Transverse colon (tissue), 4 donors: ENCODE results near the gene ARHGEF4. TPM values are rescaled to one million over a fixed set of nuclear protein-coding genes. Genes with fewer than 3 reads are reported as not detected.

ENCODE experiments used
- DNase-seq: peaks from one replicate; pipeline ENCODE4 v3.0.0-alpha.2; 2019
- H3K27ac ChIP-seq, 4 donors: fragments of 200-600 bp; sonication (generic); 2 replicates each; pipeline ENCODE4 v1.5.1; 2016 to 2018; ENCODE audit warnings: inconsistent platforms in 4 of 4
- H3K27me3 ChIP-seq: fragments of 200-600 bp; sonication (generic); 2 replicates; pipeline ENCODE4 v1.5.1; 2017; ENCODE audit warnings: inconsistent platforms
- H3K36me3 ChIP-seq, 4 donors: fragments of 200-600 bp; sonication (generic); 2 replicates each; pipeline ENCODE4 v1.5.1; 2017 to 2019; ENCODE audit warnings: inconsistent platforms in 4 of 4
- H3K4me1 ChIP-seq, 4 donors: fragments of 200-600 bp; sonication (generic); 2 replicates each; pipeline ENCODE4 v1.5.1; 2017 to 2020; ENCODE audit warnings: inconsistent platforms in 4 of 4
- H3K4me3 ChIP-seq, 4 donors: fragments of 200-600 bp; sonication (generic); 1 replicate in 1 of 4; 2 replicates in 3 of 4; pipeline versions ENCODE4 v1.5.1 to v1.6.1; 2017 to 2019; ENCODE audit warnings: inconsistent platforms in 4 of 4
- H3K9me3 ChIP-seq, 2 donors: fragments of 200-600 bp; sonication (generic); 2 replicates each; pipeline ENCODE4 v1.5.1; 2017 to 2019; ENCODE audit warnings: inconsistent platforms in 2 of 2
- EP300 ChIP-seq: sonication (generic); formaldehyde crosslinking; IDR thresholded peaks from one replicate; pipeline ENCODE4 v1.6.1; 2017; ENCODE audit warnings: antibody characterized with exemption, low read depth
- POLR2A ChIP-seq: fragments of 450-650 bp; IDR thresholded peaks from one replicate; pipeline ENCODE4 v1.6.1; 2016; ENCODE audit warnings: antibody characterized with exemption, mild to moderate bottlenecking, moderate library complexity
- POLR2AphosphoS5 ChIP-seq, 3 donors: sonication (generic); formaldehyde crosslinking; IDR thresholded peaks; one replicate each; pipeline ENCODE4 v1.6.1; 2016; ENCODE audit warnings: antibody characterized with exemption in 3 of 3
- WGBS, 2 donors: methylation state at CpG; one replicate each; pipeline ENCODE4 v1.1.5; 2018; ENCODE audit warnings: low coverage in 1 of 2; 5-methylcytosine and 5-hydroxymethylcytosine counted together
- in situ Hi-C, 4 donors: fragments of 200-750 bp; cut with MboI; loops; one replicate each; pipeline versions ENCODE4 v1.15.0 to v1.15.1; 2017; ENCODE audit warnings: low sequenced_read_pairs in 3 of 4, low pct_ligation_motif_present in 1 of 4, low pct_unique_long_range_greater_than_20kb in 1 of 4
- intact Hi-C: fragments of 100-400 bp; cut with DNase I; formaldehyde crosslinking; loops from one replicate; pipeline ENCODE4 v1.15.1; 2023; ENCODE audit warnings: low total_unique reads
- total RNA-seq, 4 donors: library from RNA; depleted of rRNA; stranded (reverse); fragments of >200 nt; gene quantifications; one replicate each; pipeline ENCODE4 v1.1.0, GENCODE V29; 2016
- TF ChIP-seq, protein P1 (sequence below), 5 experiments: fragments of 200-600 bp in 3 of 5; fragments of 450-650 bp in 2 of 5; sonication (generic) in 3 of 5; IDR thresholded peaks; 1 replicate in 2 of 5; 2 replicates in 3 of 5; pipeline ENCODE4 v1.5.1; 2016 to 2017; ENCODE audit warnings: antibody characterized with exemption in 5 of 5, inconsistent platforms in 3 of 5, mild to moderate bottlenecking in 2 of 5, moderate library complexity in 1 of 5

ARHGEF4 gene, protein sequence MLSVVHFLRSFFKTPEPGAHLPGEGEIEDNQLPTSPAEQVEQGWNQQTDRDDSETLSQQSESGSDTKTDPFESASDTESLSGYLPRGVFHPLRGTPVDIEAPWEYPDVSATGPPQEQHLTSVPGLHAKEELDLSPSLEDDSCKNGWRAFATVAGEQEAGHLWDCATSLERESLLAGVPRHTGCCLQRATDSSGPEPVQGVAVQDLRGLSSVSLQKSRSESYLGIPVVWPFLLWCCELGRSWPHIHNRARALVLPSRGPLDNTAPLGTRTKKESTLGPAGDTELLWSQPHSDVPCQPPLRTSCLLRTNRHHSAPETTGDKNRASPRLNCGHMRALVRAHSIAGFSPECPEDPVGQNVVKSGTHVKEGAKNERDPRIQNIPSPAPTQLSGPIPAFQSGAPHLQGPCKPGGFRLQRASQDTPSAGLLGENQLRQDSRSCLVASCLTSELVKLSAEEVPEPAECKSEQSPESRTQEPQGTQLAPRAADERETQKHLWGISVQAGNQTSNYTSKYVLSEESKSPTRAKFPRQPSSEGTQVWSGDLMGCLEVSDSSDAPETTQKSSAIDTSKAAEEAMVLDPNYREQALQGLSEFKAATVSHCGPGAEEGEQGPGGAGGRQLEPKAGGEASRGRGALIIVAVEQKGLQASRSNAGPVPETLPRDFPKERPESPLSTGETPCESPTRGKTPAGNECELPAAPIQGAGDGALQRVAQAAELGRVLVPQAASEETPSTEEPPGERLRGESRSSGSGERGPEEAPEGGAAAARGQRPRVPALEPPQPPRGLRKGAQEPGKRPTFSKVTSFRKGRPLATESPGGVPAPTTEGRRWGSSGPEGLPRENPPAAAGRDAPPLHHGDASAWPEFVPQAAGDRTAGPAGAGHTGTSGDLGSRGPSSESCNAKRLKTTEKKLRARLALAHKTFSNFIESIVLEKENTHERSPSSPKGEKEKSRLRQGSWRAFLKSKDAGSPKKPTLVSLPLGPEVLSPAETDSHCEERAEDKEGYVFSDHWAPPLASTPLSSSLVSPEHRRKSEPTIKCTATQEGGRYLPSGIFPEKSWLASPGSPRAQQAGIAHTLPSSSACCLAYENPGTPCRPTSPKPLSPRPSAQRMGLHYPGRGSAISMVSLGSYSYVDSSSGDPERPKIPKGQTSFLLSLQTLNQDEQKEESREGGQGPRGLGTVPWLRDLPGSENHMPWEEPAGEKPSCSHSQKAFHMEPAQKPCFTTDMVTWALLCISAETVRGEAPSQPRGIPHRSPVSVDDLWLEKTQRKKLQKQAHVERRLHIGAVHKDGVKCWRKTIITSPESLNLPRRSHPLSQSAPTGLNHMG (N-terminal part only)
- total RNA-seq: 10 to 100 TPM in 1 of 4 donors, 1 to 10 TPM in 3; 1.2 to 16.8 (median 1.7) TPM

- Histone ChIP-seq H3K9me3 (no peaks in the 10 kb centered on the region), H3K27me3 (peaks cover 52% of the 10 kb centered on the region), H3K4me1 (peaks cover 0 to 11% (median 7%) of the 10 kb centered on the region in 4 donors), H3K4me3 (peak within 1 kb of the TSS in 3 of 4 donors; percentile 17 to 49 (median 38)), H3K36me3 (no peaks in the 10 kb centered on the region), H3K27ac (no peak within 1 kb of the TSS)
- WGBS, 2 donors: 6% methylated on average over 38 of the region's 70 CpGs; no CpG with 5 or more reads in 1 of the 2 donors
- peak; percentile 62 for DNase-seq
- in situ Hi-C loops (no loop called here), intact Hi-C loops (no loop called here)
- TF ChIP-seq POLR2AphosphoS5 (IDR thresholded peaks at IDR 0.05) (no peak), EP300 (no peak), POLR2A (no peak)
- TF ChIP-seq, protein P1, sequence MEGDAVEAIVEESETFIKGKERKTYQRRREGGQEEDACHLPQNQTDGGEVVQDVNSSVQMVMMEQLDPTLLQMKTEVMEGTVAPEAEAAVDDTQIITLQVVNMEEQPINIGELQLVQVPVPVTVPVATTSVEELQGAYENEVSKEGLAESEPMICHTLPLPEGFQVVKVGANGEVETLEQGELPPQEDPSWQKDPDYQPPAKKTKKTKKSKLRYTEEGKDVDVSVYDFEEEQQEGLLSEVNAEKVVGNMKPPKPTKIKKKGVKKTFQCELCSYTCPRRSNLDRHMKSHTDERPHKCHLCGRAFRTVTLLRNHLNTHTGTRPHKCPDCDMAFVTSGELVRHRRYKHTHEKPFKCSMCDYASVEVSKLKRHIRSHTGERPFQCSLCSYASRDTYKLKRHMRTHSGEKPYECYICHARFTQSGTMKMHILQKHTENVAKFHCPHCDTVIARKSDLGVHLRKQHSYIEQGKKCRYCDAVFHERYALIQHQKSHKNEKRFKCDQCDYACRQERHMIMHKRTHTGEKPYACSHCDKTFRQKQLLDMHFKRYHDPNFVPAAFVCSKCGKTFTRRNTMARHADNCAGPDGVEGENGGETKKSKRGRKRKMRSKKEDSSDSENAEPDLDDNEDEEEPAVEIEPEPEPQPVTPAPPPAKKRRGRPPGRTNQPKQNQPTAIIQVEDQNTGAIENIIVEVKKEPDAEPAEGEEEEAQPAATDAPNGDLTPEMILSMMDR (IDR thresholded peaks at IDR 0.05): no peak
Observed at GRCh38 chr2:130836501-130837174, at the start of gene ARHGEF4. TSS of gene ARHGEF4 (plus strand) at chr2:130836914. CDS start at chr2:130836954, 40 bp downstream.

DNA sequence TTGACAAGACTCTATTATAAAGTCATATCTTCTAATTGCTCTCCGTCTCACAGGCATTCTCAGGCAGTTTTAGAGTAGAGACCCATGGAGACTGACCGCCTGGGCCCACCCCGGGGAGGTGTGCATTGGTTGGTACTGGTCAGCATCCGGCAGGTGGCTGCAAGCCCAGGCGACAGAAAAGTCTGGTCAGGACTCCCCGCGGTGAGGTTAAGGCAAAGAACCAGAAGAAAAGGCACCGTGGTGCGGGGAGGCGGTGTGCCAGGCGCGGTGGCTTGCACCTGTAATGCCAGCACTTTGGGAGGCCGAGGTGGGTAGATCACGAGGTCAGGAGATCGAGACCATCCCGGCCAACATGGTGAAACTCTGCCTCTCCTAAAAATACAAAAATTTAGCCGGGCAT lies 48.9 kb upstream of the ARHGEF4 start:
- H3K27ac ChIP-seq: no peak overlapping the region
- intact Hi-C loops: no loop called here
- in situ Hi-C loops: no loop called here
- no peak overlapping the region for H3K4me3 ChIP-seq
- 20 to 88% methylated on average over 1 to 17 of the region's 17 CpGs for WGBS, 2 donors
- H3K36me3 ChIP-seq: no peaks in the 10 kb centered on the region
- DNase-seq: no peak
- no peak for TF ChIP-seq POLR2A
- TF ChIP-seq POLR2AphosphoS5 (IDR thresholded peaks at IDR 0.05): no peak
- TF ChIP-seq, protein P1 (IDR thresholded peaks at IDR 0.05): no peak
- no peak for TF ChIP-seq EP300
- no peaks in the 10 kb centered on the region for H3K27me3 ChIP-seq
- H3K4me1 ChIP-seq: no peaks in the 10 kb centered on the region
- no peaks in the 10 kb centered on the region for H3K9me3 ChIP-seq

DNA sequence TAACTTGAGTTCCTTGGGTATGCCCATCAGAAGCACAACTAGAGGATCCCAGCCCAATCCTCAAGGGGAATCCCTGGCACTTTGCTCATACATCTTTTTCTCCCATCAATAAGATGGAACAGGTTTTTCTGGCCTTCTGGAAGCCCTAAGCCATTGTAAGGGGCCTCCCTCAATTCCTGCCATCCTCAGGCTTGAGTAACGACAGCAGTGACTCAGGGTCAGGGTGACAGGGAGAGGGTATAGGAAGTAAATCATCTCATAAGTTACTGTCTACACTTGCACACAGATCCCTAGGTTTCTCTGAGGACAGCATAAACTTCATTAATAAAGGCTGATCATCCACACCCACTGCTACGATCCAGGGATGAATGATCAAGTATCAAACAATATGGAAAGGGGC lies 46.4 kb upstream of the ARHGEF4 start:
- no peak for TF ChIP-seq POLR2AphosphoS5 (IDR thresholded peaks at IDR 0.05)
- no peak for TF ChIP-seq POLR2A
- TF ChIP-seq EP300: no peak
- TF ChIP-seq, protein P1 (IDR thresholded peaks at IDR 0.05): no peak
- Histone ChIP-seq H3K27ac (no peak overlapping the region), H3K9me3 (no peaks in the 10 kb centered on the region), H3K27me3 (no peaks in the 10 kb centered on the region), H3K36me3 (no peaks in the 10 kb centered on the region), H3K4me3 (no peak overlapping the region), H3K4me1 (no peaks in the 10 kb centered on the region)
- WGBS, 2 donors: 85% methylated on average over 2 of the region's 2 CpGs; no CpG with 5 or more reads in 1 of the 2 donors
- intact Hi-C loops (no loop called here), in situ Hi-C loops (loop anchor here in 1 of 4 donors (10.0 kb wide), 1 partner anchor 84 kb away; no protein-coding TSS in a partner anchor)
- no peak for DNase-seq
